GM18861 (cell line): ENCODE measurements around the gene ROBO1.

Experiments used
- ATAC-seq: cut with Tn5 transposase; IDR thresholded peaks from one replicate; pipeline ENCODE4 v1.9.1; 2021; ENCODE audit not compliant: unreplicated experiment

Gene ROBO1

GRCh38 chr3:78937475-78937874 is 830.3 kb downstream of the ROBO1 start:
- no peak for ATAC-seq

- ATAC-seq = no peak
Measured at GRCh38 chr3:78927759-78928158, 840.0 kb downstream of the ROBO1 start.

DNA sequence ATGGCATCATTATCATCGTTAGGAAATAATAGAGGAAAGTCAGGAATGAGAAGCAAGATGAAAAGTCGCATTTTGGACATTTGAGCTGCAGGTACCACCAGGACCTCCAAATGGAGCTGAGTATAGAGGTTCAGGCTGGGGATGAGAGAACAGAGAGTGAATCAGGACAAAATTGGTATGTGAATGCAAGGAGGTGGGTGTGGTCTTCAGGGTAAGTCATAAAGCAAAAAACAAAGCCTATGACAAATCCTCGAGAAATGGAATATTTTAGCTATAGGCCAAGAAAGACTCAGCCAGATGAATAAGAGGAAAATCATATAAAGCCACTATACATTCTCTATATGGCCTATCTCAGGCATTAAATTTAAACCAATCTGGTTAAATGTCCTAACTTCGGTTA is 841.3 kb downstream of the ROBO1 start:
- no peak for ATAC-seq

DNA sequence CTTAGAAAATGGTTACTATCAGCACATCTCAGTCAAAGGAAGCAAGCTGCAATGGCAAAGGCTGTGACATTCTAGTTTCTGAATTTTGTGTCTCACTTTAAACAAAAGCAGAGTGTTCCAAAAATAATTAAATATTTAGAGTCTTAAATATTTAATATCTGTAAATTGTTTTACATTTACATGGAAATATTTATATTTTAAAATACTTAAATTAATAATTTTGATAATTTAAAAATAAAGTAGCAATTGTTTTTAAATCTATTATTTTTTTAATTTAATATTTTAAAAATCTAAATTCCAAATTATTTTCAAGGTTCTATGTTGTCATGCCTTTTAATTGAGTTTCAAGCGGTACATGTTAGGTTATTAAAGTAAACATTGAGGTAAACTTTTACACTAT is 843.1 kb downstream of the ROBO1 start:
- ATAC-seq = no peak

DNA sequence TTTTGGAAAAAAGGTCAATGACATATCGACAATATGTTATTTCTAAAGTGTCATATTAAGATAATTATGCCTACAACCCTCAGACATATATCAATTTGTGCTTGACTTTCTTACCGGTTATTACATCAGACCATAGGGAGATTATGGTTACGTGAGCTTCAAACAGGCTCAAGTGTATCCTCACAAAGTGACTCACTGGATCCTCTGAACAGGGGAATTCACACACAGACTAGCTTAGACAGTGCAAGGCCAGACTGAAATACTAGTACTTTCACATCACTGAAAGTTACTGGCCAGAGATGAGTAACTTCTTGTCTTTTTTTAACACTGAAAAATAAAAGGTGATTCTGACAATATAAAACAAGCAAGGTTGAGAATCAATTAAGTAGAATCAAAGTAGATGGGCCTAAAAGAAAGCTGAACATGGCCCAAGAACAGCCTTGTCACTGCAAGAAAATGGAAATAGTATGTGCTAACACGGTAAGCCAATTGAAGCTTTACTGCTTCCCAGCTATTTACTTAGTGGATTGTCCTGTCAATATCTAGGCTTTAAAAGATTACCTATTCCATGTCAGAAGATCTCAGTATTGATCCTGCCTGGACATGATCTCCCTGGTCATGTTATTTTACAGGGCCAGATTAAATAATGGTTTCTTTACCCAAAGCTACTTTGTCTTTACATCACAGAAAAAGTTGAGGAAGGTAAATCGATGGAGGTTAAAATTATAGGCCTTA is 848.6 kb downstream of the ROBO1 start:
- peak; percentile 50 for ATAC-seq

GRCh38 chr3:78918361-78919020 is 849.3 kb downstream of the ROBO1 start:
- peak; percentile 16 for ATAC-seq

GRCh38 chr3:78917536-78917935 is 850.3 kb downstream of the ROBO1 start:
- no peak for ATAC-seq

DNA sequence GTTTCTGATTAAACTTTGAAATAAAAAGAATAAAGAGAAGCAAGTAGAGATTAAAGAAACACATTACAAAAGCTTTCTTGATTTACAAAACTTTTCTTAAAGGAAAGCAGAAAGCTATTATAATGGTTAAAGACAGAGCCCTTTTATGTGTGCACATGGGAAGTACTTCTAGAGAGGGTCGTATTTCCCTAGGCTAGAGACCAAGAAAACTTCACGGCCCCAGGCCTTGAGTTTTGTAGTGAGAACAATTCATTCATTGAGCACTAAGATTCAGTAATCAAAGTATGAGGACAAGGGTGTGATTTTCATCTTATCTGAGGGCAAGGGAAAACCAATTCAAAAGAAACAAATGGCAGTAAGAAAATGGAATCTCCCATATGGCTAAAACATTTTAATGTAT is 854.1 kb downstream of the ROBO1 start:
- no peak for ATAC-seq

GRCh38 chr3:78912687-78913086 is 855.1 kb downstream of the ROBO1 start:
- no peak for ATAC-seq

DNA sequence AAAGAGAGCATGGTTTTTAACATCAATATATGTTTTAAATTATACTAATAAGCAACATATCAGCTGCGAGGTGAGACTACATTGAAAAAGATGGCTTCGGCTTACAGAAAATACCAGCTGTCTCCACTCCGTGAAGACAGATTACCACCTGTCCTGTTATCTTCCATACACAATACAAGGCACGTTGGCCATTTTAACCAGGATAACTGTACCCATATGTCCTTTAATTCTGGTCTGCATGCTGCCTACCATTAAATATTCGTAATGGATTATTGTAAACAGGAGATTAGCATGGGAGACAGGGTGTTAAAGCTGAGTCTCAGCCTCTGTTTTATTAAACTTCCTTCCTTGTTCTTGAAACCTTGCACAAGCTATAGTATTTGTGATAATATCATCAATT is 855.5 kb downstream of the ROBO1 start:
- ATAC-seq = no peak

- no peak for ATAC-seq
Measured at GRCh38 chr3:78911394-78911793, 856.4 kb downstream of the ROBO1 start.

DNA sequence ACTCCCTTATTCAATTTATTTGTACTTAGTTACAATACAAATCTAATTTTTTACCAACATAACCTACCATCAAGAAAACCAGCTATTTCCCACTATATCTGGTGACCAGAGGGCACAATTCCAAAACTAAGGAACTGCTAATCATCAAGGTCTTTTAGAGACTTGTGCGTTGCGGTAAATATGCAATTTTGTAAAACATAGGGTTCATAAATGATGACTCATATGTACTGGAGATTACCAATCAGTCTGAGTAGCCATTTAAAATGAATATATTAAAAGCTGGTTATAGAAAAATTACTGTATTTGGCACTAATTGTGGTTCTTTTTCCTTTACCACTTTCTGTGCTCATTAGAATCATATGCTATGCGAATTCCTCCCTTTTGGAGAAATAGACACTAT is 859.6 kb downstream of the ROBO1 start:
- no peak for ATAC-seq

DNA sequence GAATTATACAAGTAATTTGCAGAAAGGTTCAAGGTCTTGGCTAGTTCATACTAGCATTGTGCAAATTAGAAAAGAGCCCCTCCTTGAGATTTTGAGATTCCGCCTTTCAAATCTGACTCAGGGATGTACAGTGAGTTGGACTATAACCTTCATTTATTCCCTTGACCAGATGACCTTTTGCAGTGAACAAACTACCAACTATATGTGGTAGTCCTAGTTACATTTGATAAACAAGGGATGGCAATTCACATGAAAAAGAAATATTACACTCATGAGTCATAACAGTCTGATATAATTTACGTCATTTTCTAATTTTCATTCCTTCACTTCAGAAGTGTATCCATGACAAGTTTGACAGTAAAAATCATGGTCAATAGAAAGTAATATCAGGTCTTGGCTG is 860.4 kb downstream of the ROBO1 start:
- ATAC-seq = no peak

DNA sequence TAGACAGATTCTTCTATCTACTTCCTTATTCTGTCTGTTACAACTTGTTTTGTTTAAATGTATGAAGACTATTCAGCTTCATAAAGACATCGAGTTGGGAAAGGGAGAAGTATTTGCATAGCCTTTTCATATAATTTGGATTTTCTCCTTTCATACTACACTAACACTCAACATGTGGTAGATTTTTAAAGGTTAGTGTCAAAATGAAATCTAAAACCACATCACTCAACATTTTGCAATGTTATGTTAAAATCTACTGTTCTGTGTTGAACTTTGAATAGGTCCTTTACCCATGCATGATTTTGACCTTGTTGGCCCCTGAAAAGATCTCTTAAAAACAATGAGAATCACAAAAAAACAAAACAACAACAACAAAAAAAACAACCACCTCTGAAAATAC is 860.9 kb downstream of the ROBO1 start:
- ATAC-seq = no peak

DNA sequence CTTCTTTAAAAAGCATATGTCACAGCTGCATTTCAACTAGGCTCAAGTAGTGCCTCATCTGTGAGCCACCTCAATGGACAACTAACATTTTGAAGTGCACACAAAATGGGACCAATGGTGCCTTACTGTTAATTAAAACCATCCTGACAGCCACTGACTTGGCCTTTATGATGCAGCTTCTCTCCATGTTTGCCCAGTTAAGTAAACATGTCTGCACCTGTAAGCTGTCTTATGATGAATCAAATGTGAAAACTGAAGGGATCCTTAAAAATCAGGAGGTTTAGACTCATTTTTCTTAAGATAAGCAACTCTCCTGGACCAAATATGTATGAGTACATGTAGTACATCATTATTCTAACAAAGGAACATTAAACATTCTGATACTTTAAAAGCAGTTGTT is 861.6 kb downstream of the ROBO1 start:
- no peak for ATAC-seq

GRCh38 chr3:78905700-78906099 is 862.1 kb downstream of the ROBO1 start:
- no peak for ATAC-seq

GRCh38 chr3:78901544-78901943 is 866.3 kb downstream of the ROBO1 start:
- ATAC-seq = no peak

GRCh38 chr3:78900880-78901279 is 866.9 kb downstream of the ROBO1 start:
- no peak for ATAC-seq

GRCh38 chr3:78900426-78900825 is 867.4 kb downstream of the ROBO1 start:
- ATAC-seq = no peak

DNA sequence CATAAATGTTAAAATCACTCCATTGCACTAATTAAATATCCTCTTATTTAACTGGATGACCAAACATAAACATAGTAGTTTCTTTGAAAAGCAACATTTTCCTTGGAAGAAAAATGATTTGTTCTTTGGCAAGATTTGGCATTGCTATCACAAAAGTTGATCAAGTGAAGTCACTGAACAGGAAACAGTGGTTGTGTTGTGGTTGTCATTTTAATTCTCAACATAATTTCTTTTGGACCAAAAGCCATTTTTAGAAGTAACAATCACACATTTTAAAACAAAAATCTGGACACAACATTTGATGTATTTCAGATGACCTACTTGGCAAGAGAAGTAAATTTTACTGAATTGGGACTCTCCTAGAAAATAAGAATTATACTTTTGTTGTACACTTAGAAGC is 872.3 kb downstream of the ROBO1 start:
- ATAC-seq = no peak

GRCh38 chr3:78894787-78895186 is 873.0 kb downstream of the ROBO1 start:
- ATAC-seq = no peak

DNA sequence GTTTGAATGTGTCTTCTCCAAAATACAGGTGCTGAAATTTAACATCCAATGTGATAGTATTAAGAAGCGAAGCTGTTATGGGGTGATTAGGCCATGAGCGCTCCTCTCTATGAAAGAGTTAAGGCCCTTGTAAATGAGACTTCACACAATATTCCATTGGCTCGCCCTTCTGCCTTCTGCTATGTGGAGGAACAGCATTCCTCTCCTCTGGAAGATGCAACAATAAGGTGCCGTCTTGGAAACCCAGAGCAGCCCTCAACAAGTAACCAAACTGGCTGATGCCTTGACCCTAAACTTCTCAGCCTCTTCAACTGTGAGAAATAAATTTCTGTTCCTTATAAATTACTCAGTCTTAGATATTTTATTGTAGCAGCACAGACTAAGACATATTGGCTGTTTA is 874.6 kb downstream of the ROBO1 start:
- ATAC-seq = no peak

DNA sequence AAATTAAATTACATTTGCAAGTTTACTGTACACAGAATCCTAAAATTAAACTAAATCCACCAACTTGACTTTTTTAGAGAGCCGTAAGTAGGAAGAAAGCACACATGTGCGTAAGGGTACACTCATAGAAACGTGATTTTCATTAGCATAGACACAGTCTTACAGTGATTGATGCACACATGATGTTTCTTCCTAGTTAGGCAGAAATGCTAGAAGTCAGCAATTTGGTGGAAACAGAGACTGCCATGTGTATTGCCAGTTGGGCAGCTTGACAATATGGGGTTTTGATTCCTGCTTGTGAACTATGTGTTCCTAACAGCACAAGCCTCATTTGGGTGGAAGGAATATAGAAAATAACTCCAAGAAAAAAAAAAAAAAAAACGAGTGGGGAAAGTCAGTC is 878.5 kb downstream of the ROBO1 start:
- ATAC-seq = no peak
